HCT116 (cell line): ENCODE measurements around the gene SEMA3B.

Experiments
- CEBPB ChIP-seq: IDR thresholded peaks from 2 replicates; pipeline ENCODE4 v1.6.1; 2012; ENCODE audit warnings: low read depth
- POLR2AphosphoS5 ChIP-seq: IDR thresholded peaks from 2 replicates; pipeline ENCODE4 v1.6.1; 2011; ENCODE audit warnings: mild to moderate bottlenecking, low read depth, low read length, moderate library complexity
- TF ChIP-seq, protein P1 (sequence below), 3 experiments: fragments of 200-600 bp in 1 of 3; sonication (generic) in 1 of 3; IDR thresholded peaks in 2 of 3; conservative IDR thresholded peaks in 1 of 3; 2 replicates each; pipeline ENCODE4 v1.5.1; 2012 to 2017; ENCODE audit warnings: low read depth in 2 of 3, low read length in 2 of 3, antibody characterized with exemption in 1 of 3, borderline replicate concordance in 1 of 3, control low read depth in 1 of 3, mild to moderate bottlenecking in 1 of 3, mixed read lengths in 1 of 3, mixed run types in 1 of 3, moderate library complexity in 1 of 3; ENCODE audit not compliant: insufficient read depth in 1 of 3

DNA sequence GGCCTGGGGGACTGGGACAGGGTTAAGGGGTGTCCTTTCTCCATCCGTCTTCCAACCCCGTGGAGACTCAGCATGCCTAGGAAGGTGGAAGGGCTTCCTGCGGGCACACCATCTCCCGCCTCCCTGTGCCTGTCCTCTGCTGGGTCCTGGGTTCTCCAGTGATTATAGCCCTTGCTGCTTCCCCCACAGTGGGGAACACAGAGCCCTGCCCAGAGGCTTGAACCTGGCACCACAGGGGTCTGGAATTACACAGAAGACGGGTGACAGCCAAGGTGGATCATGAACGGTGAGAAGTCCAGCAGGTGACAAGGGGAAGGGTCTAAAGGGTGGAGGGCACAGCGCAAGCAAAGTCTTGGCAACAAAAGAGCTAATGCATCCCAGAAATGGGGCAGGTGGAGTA lies 6.2 kb upstream of the SEMA3B start:
- no peak for TF ChIP-seq CEBPB
- TF ChIP-seq, protein P1, sequence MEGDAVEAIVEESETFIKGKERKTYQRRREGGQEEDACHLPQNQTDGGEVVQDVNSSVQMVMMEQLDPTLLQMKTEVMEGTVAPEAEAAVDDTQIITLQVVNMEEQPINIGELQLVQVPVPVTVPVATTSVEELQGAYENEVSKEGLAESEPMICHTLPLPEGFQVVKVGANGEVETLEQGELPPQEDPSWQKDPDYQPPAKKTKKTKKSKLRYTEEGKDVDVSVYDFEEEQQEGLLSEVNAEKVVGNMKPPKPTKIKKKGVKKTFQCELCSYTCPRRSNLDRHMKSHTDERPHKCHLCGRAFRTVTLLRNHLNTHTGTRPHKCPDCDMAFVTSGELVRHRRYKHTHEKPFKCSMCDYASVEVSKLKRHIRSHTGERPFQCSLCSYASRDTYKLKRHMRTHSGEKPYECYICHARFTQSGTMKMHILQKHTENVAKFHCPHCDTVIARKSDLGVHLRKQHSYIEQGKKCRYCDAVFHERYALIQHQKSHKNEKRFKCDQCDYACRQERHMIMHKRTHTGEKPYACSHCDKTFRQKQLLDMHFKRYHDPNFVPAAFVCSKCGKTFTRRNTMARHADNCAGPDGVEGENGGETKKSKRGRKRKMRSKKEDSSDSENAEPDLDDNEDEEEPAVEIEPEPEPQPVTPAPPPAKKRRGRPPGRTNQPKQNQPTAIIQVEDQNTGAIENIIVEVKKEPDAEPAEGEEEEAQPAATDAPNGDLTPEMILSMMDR (IDR thresholded peaks at IDR 0.05 in 2 of 3, conservative IDR thresholded peaks at IDR 0.05 in 1 of 3; ENCODE audit: borderline replicate concordance in 1 of 3, insufficient read depth in 1 of 3, low read depth in 2 of 3, low read length in 2 of 3), result no peak
- no peak for TF ChIP-seq POLR2AphosphoS5
